ENCODE measurements around the gene KBTBD13. TPM values are rescaled to one million over a fixed set of nuclear protein-coding genes. Genes with fewer than 3 reads are reported as not detected.

Gene KBTBD13
- total RNA-seq, 1 donor from 2014 or later: not detected

DNA sequence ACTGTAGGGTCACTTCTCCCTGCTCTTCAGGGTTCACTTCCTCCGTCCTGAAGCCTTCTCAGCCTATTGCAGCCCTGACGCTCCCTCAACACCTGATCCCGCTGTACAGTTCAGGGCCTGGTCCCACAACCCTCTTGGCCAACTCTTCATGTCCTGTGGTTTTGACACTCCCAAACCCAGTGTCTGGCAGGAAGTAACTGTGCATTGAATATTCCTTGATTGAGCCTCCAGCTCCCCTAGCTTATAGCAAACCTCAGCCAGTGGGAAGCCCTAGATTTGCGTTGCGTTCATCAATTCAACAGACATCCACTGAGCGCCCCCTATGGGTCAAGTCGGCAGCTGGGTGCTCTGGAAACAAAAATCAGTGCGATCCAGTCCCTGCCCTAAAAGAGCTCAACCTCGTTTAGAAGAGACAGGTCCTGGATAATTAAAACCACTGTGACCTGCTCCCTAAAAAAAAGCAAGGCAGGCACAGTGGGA, 24.9 kb downstream of the KBTBD13 start:
- TF ChIP-seq, protein P1, sequence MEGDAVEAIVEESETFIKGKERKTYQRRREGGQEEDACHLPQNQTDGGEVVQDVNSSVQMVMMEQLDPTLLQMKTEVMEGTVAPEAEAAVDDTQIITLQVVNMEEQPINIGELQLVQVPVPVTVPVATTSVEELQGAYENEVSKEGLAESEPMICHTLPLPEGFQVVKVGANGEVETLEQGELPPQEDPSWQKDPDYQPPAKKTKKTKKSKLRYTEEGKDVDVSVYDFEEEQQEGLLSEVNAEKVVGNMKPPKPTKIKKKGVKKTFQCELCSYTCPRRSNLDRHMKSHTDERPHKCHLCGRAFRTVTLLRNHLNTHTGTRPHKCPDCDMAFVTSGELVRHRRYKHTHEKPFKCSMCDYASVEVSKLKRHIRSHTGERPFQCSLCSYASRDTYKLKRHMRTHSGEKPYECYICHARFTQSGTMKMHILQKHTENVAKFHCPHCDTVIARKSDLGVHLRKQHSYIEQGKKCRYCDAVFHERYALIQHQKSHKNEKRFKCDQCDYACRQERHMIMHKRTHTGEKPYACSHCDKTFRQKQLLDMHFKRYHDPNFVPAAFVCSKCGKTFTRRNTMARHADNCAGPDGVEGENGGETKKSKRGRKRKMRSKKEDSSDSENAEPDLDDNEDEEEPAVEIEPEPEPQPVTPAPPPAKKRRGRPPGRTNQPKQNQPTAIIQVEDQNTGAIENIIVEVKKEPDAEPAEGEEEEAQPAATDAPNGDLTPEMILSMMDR (IDR thresholded peaks at IDR 0.05; ENCODE audit: insufficient read depth, low read length, poor library complexity, severe bottlenecking): peak; percentile 81
- Histone ChIP-seq H3K36me3 (ENCODE audit: control insufficient read depth, insufficient read depth, low read length) (peaks cover 4% of the 10 kb centered on the region), H3K4me3 (ENCODE audit: low read depth, low read length) (no peak overlapping the region), H3K27me3 (ENCODE audit: control insufficient read depth, insufficient read depth, low read length) (no peaks in the 10 kb centered on the region)
- DNase-seq (ENCODE audit: low read depth): peak; percentile 9

DNA sequence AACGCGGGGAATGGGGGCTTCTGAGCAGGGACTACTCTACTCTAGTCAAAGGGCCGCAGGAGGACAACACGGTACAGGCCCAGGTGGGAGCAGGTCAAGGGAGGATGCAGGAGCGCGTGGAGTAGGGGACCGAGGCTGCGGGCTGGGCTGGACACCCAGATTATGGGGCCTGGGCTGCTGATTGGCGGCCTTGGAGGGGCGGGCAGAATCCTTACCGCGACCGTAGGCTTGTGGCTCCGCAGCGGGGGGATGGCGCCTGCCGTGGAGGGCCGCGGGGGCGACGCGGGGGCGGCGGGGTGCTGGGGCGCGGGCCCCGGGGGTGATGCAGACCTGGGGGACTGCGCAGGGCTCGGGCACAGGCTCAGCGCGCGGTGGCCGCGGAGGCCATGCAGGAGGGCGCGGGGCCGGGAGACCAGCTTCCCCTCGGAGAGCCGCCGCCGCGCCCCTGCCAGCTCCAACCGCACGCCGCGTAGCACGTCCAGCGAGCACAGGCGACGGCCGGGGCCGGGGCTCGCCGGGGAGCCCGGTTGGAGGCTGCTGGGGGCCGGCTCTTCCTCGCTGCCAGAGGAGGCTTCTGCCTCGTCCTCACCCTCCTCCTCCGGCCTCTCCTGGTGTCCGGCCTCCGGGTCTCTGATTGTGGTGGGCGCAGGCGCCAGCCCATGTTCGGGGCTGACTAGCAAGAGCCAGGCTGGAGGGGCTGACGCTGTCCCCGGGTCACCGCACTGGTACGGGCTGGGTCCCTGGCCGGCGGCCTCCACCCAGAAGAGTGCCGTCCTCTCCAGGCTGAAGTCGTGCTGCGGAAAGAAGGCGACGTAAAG, 25.6 kb downstream of the KBTBD13 start:
- H3K4me3 ChIP-seq (ENCODE audit: low read depth, low read length): no peak overlapping the region
- H3K36me3 ChIP-seq (ENCODE audit: control insufficient read depth, insufficient read depth, low read length): peaks cover 4% of the 10 kb centered on the region
- no peak for DNase-seq (ENCODE audit: low read depth)
- TF ChIP-seq, protein P1 (IDR thresholded peaks at IDR 0.05; ENCODE audit: insufficient read depth, low read length, poor library complexity, severe bottlenecking): no peak
- H3K27me3 ChIP-seq (ENCODE audit: control insufficient read depth, insufficient read depth, low read length): no peaks in the 10 kb centered on the region

DNA sequence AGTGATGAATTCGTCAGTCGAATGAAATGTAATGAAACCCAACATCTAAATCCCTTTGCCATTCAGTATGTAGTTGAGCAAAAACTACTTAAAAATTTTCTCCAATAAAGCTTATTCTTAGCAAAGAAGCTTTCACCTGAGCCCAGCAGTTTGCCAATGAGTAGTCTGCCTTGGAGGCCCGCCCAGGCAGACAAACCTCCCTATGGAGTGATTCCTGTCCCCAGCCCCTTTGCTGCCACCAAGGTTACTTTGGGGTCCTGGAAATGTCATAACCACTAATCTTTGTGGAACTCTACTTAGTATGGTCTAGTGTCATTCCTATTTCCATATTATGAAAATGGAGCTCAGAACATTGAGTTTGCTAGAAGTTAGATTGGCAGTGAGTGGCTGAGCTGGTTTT, 26.4 kb downstream of the KBTBD13 start:
- DNase-seq (ENCODE audit: low read depth): no peak
- H3K36me3 ChIP-seq (ENCODE audit: control insufficient read depth, insufficient read depth, low read length): peaks cover 4% of the 10 kb centered on the region
- no peak overlapping the region for H3K4me3 ChIP-seq (ENCODE audit: low read depth, low read length)
- TF ChIP-seq, protein P1 (IDR thresholded peaks at IDR 0.05; ENCODE audit: insufficient read depth, low read length, poor library complexity, severe bottlenecking): no peak
- H3K27me3 ChIP-seq (ENCODE audit: control insufficient read depth, insufficient read depth, low read length): no peaks in the 10 kb centered on the region

DNA sequence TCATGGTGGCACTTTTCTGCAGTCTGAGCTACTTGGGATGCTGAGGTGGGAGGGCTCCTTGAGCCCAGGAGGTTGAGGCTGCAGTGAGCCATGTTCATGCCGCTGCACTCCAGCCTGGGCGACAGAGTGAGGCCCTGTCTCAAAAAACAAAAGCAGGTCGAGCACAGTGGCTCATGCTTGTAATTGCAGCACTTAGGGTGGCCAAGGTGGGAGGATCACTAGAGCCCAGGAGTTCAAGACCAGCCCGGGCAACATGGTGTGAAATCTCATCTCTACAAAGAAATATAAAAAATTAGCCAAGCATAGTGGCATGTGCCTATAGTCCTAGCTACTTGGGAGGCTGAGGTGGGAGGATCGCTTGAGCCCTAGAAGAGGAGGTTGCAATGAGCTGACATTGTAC, 28.5 kb downstream of the KBTBD13 start:
- no peak overlapping the region for H3K4me3 ChIP-seq (ENCODE audit: low read depth, low read length)
- DNase-seq (ENCODE audit: low read depth): no peak
- H3K36me3 ChIP-seq (ENCODE audit: control insufficient read depth, insufficient read depth, low read length): no peaks in the 10 kb centered on the region
- no peaks in the 10 kb centered on the region for H3K27me3 ChIP-seq (ENCODE audit: control insufficient read depth, insufficient read depth, low read length)
- TF ChIP-seq, protein P1 (IDR thresholded peaks at IDR 0.05; ENCODE audit: insufficient read depth, low read length, poor library complexity, severe bottlenecking): no peak

DNA sequence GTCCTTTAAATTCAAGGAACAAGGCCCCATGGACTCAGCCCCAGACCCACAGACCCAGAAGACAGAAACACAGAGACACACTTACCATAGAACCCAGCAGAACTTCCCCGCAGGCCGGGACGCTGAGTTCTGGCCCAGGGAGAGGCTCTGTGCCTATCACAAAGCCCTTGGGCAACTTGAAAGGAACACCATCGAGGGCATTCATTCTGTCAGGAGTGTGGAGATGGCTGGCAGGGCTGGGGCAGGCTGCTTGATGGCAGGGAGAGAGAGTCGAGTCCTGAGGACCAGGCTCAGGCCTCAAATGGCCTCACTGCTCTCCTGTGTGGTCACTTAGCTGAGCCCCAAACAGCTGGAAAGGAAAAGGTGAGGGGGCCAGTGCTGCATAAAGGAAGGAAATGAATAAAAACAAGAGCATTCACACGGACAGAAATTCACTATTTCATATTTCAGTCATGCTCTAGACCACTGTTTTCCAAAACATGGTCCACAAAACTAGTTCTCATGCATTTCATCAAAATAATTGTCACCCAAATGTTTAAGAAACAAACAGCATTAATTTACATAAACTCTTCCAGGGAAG, 29.6 kb downstream of the KBTBD13 start:
- TF ChIP-seq, protein P1 (IDR thresholded peaks at IDR 0.05; ENCODE audit: insufficient read depth, low read length, poor library complexity, severe bottlenecking): no peak
- H3K4me3 ChIP-seq (ENCODE audit: low read depth, low read length): no peak overlapping the region
- DNase-seq (ENCODE audit: low read depth): no peak
- no peaks in the 10 kb centered on the region for H3K36me3 ChIP-seq (ENCODE audit: control insufficient read depth, insufficient read depth, low read length)
- H3K27me3 ChIP-seq (ENCODE audit: control insufficient read depth, insufficient read depth, low read length): no peaks in the 10 kb centered on the region
